Choroid plexus epithelial cell (primary cell): ENCODE data around the gene TAX1BP1.

Experiments used
- DNase-seq: peaks from one replicate; pipeline ENCODE4 v3.0.0-alpha.2; 2010; ENCODE audit warnings: low read depth
- H3K4me3 ChIP-seq: 2 replicates; pipeline ENCODE4 v1.5.1; 2011; ENCODE audit warnings: low read depth, mild to moderate bottlenecking, control low read depth, low read length, moderate library complexity
- CTCF ChIP-seq: conservative IDR thresholded peaks from 2 replicates; pipeline ENCODE4 v1.5.1; 2011; ENCODE audit warnings: low read depth, mild to moderate bottlenecking, control low read depth, inconsistent platforms, low read length, moderate library complexity

Gene TAX1BP1

GRCh38 chr7:27812706-27813105 lies 72.7 kb downstream of the TAX1BP1 start:
- no peak for TF ChIP-seq CTCF
- DNase-seq = no peak
- H3K4me3 ChIP-seq = no peak overlapping the region

- no peak for DNase-seq
- TF ChIP-seq CTCF = no peak
- H3K4me3 ChIP-seq = no peak overlapping the region
Observed at GRCh38 chr7:27822245-27822644, 82.3 kb downstream of the TAX1BP1 start.

GRCh38 chr7:27825891-27826290 lies 85.9 kb downstream of the TAX1BP1 start:
- H3K4me3 ChIP-seq = no peak overlapping the region
- no peak for TF ChIP-seq CTCF
- no peak for DNase-seq

GRCh38 chr7:27826357-27826756 lies 86.4 kb downstream of the TAX1BP1 start:
- H3K4me3 ChIP-seq = no peak overlapping the region
- no peak for TF ChIP-seq CTCF
- DNase-seq = no peak

GRCh38 chr7:27834179-27834921 lies 94.4 kb downstream of the TAX1BP1 start:
- no peak for DNase-seq

GRCh38 chr7:27835376-27835775 lies 95.4 kb downstream of the TAX1BP1 start:
- TF ChIP-seq CTCF = no peak
- DNase-seq = peak; percentile 55

More at GRCh38 chr7:27834179-27834921, 94.4 kb downstream of the TAX1BP1 start:
- TF ChIP-seq CTCF = no peak
- no peak overlapping the region for H3K4me3 ChIP-seq

GRCh38 chr7:27836536-27836935 lies 96.6 kb downstream of the TAX1BP1 start:
- no peak overlapping the region for H3K4me3 ChIP-seq
- no peak for TF ChIP-seq CTCF
- no peak for DNase-seq

More at GRCh38 chr7:27835376-27835775, 95.4 kb downstream of the TAX1BP1 start:
- no peak overlapping the region for H3K4me3 ChIP-seq
